Naive B cell (primary cell): ENCODE measurements around the gene ASXL1. TPM values are rescaled to one million over a fixed set of nuclear protein-coding genes. Genes with fewer than 3 reads are reported as not detected.

Experiments used
- ATAC-seq, 2 donors: fragments of 150-1000 bp; cut with Tn5 transposase; 2 replicates each; pipeline ENCODE4 v1.10.0; 2021; ENCODE audit warnings: low read depth in 2 of 2, mild to moderate bottlenecking in 2 of 2, moderate library complexity in 2 of 2
- DNase-seq: peaks from one replicate; pipeline ENCODE4 v3.0.0; 2022
- H3K27ac Mint-ChIP-seq, 6 donors: one replicate each; pipeline ENCODE4 v1.8.0; 2020 to 2022; ENCODE audit warnings: mild to moderate bottlenecking in 6 of 6, mixed read lengths in 6 of 6, moderate library complexity in 5 of 6, inconsistent platforms in 2 of 6
- H3K27me3 Mint-ChIP-seq, 3 donors: one replicate each; pipeline ENCODE4 v1.8.0; 2021 to 2022; ENCODE audit warnings: mixed read lengths in 3 of 3, mild to moderate bottlenecking in 1 of 3
- H3K36me3 Mint-ChIP-seq, 2 donors: one replicate each; pipeline ENCODE4 v1.8.0; 2020 to 2022; ENCODE audit warnings: mixed read lengths in 2 of 2, inconsistent platforms in 1 of 2, mild to moderate bottlenecking in 1 of 2
- H3K4me1 Mint-ChIP-seq, 3 donors: one replicate each; pipeline ENCODE4 v1.8.0; 2020 to 2022; ENCODE audit warnings: mixed read lengths in 3 of 3, inconsistent platforms in 1 of 3, mild to moderate bottlenecking in 1 of 3, moderate library complexity in 1 of 3
- H3K4me3 Mint-ChIP-seq, 8 donors: one replicate each; pipeline ENCODE4 v1.8.0; 2020 to 2022; ENCODE audit warnings: mild to moderate bottlenecking in 8 of 8, mixed read lengths in 8 of 8, moderate library complexity in 8 of 8, inconsistent platforms in 2 of 8
- H3K9me3 Mint-ChIP-seq, 7 donors: one replicate each; pipeline ENCODE4 v1.8.0; 2020 to 2022; ENCODE audit warnings: mixed read lengths in 7 of 7, mild to moderate bottlenecking in 5 of 7, inconsistent platforms in 2 of 7, moderate library complexity in 1 of 7
- polyA plus RNA-seq, 6 donors: library from polyadenylated mRNA; unstranded; fragments of 300-500 nt; fragmentation: Illumina TruSeq; gene quantifications; one replicate each; pipeline ENCODE4 v1.2.3, GENCODE V29; 2021; ENCODE audit warnings: low read depth in 6 of 6

ASXL1 gene
- polyA plus RNA-seq, 6 donors from 2014 or later = 9.4 to 22.6 (median 13.0) TPM

DNA sequence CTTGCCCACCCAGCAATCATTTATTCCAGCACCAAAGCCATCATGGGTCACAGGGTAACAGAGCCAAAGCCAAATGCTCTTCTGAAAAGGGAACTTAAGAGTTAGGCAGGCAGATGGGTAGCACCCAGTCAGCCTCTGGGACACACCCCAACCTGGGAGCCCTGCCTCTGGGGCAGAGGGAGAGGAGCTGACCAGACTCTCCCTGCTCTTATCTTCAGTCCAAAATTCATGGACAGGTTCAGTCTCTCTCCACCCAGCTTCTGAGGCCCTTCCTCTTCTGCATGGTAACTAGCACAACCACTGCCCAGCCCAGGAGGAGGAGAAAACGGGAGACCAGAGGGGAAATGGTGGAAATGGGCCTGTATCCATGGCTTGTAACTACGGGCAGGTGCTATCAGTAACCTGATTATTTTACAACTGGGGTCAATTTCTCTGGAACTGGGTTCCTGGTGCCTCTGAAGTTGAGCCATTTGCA is 121.6 kb downstream of the ASXL1 start:
- no peaks in the 10 kb centered on the region for H3K36me3 Mint-ChIP-seq
- peaks cover 13 to 28% (median 21%) of the 10 kb centered on the region in 3 donors for H3K4me1 Mint-ChIP-seq
- no peaks in the 10 kb centered on the region for H3K9me3 Mint-ChIP-seq
- ATAC-seq (no peak), DNase-seq (no peak)
- H3K27me3 Mint-ChIP-seq = no peaks in the 10 kb centered on the region
- H3K4me3 Mint-ChIP-seq = peak overlapping the region in 1 of 8 donors; percentile 64
- H3K27ac Mint-ChIP-seq = peak overlapping the region in 1 of 6 donors; percentile 63

DNA sequence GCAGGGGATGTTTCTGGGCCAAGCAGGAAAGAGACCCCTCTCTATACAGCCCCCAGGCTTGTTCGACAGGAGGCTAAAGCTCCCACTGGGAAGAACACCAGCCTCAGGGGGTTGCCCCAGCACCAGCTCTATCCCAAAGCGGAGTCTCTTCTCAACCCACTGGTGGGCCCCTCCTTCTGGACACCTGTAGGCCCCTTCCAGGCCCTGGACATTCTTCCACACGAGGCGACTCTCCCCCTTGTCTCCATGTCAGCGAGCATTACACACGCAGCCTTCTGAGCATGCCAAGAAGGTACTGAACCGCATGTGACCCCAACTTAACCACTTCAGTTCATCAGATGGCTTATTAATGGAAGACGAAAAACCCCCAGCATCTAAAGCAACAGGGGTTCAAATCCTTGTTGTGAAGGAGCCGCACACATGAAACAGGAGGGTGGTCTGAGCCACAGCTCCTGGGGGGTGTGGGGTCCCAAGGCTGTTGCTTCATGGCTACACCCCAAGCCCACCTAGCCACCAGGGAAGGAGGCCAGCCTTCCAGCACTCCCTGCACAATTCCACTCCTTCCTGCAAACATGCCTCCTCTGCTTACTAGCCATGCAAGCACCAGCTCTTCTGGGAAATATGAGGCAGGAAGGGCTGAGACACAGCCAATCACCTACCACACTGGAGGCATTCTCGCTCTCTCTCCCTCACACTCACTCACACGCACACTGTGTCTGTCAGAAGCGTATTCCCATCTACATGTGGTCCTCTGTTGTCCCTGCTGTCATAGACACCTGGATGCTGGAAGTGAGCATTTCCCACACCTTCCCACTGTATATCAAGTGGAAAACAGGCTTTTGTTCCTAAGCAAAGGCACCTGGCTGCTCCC is 122.5 kb downstream of the ASXL1 start:
- Mint-ChIP-seq H3K27me3 (peaks cover 0 to 5% (median 0%) of the 10 kb centered on the region in 3 donors), H3K4me3 (peak overlapping the region in 4 of 8 donors; percentile 49 to 74 (median 58)), H3K27ac (peak overlapping the region in 1 of 6 donors; percentile 69), H3K4me1 (peaks cover 16 to 29% (median 20%) of the 10 kb centered on the region in 3 donors), H3K36me3 (no peaks in the 10 kb centered on the region), H3K9me3 (no peaks in the 10 kb centered on the region)
- ATAC-seq (no peak), DNase-seq (no peak)

DNA sequence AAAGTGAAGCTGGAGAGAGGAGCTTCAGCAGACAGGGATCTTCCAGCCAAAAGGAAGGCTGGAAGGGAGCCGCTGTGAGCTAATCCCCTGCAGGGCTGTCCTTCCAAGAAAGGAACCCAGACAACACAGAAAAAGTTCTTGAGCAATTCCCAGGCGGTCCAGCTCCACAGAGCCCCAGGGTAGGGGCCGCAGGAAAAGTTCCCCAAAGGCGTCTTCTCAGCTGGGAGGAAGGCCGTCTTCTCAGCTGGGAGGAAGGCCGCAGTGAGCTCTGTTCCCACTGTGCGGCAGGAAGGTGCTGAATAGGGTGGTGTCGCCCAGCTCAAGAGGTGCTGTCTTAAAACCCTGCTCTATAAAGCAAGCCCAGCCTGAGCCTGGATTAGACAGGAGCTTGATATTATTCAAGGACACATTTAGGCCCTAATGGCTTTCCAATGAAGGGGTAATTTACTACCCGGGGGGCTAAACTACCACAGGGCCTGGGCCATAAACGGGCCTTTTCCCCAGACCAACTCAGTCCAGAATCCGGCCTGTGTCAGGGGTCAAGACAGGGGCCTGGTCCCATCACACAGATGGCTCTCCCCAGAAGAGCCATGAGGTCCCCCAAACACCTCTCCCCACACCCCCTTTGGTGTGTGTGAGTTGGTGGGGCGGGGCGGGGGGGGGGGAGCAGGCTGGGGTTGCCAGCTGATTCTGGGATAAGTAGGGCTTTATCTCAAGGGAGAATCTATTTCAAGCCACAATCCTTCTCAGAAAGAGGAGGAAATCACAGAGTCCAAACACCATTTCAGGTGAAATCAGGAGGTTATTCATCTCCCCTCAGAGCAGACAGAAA is 123.4 kb downstream of the ASXL1 start:
- no peaks in the 10 kb centered on the region for H3K36me3 Mint-ChIP-seq
- no peak for ATAC-seq
- peak overlapping the region in 7 of 8 donors; percentile 62 to 90 (median 78) for H3K4me3 Mint-ChIP-seq
- peaks cover 0 to 5% (median 0%) of the 10 kb centered on the region in 3 donors for H3K27me3 Mint-ChIP-seq
- DNase-seq = no peak
- H3K27ac Mint-ChIP-seq = no peak overlapping the region
- H3K9me3 Mint-ChIP-seq = no peaks in the 10 kb centered on the region
- peaks cover 6 to 20% (median 11%) of the 10 kb centered on the region in 3 donors for H3K4me1 Mint-ChIP-seq

DNA sequence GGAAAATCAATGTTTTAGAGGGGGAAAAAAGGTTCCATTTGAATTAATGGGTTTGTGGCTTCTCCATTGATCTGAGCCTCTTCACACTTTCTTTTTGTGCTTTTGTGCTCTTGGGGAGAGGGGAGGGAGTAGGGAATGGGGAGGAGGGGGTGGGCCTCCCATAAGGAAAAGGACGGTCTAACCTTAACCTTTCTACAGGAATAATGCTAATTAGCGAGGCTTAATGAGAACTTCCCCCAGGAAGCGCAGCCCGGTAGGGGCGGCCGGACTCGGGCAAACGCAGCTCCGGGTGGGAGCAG is 124.0 kb downstream of the ASXL1 start:
- H3K27me3 Mint-ChIP-seq = peaks cover 0 to 5% (median 0%) of the 10 kb centered on the region in 3 donors
- DNase-seq = no peak
- no peak overlapping the region for H3K27ac Mint-ChIP-seq
- ATAC-seq = no peak
- H3K4me1 Mint-ChIP-seq = peaks cover 6 to 15% (median 9%) of the 10 kb centered on the region in 3 donors
- H3K36me3 Mint-ChIP-seq = no peaks in the 10 kb centered on the region
- H3K4me3 Mint-ChIP-seq = peak overlapping the region; percentile 62 to 90 (median 76)
- no peaks in the 10 kb centered on the region for H3K9me3 Mint-ChIP-seq

DNA sequence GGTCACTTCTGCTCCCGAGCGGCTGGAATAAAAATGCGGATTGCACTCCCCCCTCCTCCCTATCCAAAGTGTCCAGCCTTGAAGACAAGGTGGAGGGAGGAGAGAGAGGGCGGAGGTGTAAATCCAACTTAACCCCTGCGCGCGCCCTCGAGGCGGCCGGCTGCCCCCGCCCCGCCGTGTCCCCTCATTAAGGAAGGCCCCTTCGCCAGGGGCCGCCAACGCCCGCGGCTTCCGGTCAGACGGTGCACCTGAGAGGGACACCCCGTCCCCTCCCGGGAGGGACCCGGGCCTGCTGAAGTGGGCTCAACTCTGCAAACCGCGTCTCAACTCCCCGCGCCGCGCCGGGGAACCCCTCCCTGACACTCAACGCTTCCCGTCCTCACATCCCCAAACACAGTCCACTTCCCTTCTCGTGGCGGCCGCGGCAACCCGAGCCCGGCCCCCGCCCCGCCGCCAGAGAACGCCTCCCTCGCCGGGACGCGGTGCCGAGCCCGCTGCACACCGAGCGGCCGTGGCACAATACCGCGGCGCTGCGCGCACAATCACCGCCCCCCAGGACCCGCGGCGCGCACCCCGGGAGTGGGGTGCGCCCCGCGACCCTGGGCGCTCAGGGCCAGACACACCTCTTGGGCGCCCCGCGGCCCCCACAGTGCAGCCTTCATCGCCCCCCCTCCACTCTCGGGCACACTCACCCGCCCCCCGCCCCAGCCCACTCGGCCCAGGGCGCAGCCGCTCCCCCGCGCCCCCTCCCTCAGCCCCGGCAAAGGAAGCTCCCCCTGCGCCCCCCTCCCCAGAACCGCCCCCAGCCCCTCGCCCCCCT is 124.5 kb downstream of the ASXL1 start:
- no peaks in the 10 kb centered on the region for H3K36me3 Mint-ChIP-seq
- DNase-seq (peak; percentile 45), ATAC-seq (peak; percentile 53 to 56)
- no peak overlapping the region for H3K27ac Mint-ChIP-seq
- peak overlapping the region; percentile 64 to 90 (median 80) for H3K4me3 Mint-ChIP-seq
- H3K9me3 Mint-ChIP-seq = no peaks in the 10 kb centered on the region
- peaks cover 6 to 15% (median 9%) of the 10 kb centered on the region in 3 donors for H3K4me1 Mint-ChIP-seq
- peaks cover 0 to 5% (median 0%) of the 10 kb centered on the region in 3 donors for H3K27me3 Mint-ChIP-seq

DNA sequence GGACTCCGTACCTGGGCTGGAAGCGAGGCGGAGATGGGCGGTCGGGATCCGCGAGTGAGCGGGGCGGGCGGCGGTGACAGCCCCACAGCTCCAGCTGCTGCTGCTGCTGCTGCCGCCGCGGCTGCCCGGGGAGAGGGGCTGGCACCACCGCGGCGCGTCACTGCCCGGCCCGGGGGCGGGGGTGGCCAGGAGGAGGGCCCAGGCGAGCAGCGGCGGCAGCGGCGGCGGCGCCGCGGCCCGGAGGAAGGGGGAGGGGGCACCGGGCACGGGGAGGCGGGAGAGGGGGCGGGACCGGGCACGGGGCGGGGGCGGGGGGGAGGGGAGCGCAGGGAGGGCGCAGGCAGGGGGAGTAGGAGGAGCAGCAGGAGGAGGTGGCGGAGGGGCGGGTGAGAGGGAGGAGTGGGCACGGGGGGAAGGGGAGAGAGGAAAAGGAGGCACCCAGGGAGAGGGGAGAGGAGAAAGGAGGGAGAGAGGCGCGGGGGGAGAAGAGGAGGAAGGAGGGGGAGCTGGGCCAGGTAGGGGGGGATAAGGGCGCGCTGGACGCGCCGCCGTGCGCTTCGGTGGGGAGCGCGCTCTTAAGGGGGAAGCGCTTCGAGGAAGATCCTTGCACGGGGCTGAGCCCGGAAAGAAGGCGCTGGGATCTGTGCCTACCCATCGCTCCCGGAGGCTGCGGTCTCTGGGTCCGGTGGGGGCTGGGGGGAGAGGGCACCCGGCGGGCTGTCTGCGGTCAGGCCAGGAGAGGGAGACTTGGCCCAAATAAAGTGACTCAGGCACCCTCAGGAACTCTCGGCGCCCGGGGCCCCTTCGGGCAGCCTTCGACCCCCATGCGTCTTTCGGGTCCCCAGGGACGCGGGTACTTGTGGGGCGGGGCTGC is 125.5 kb downstream of the ASXL1 start:
- H3K4me1 Mint-ChIP-seq = peaks cover 6 to 11% (median 9%) of the 10 kb centered on the region in 3 donors
- peak; percentile 37 for DNase-seq
- no peaks in the 10 kb centered on the region for H3K36me3 Mint-ChIP-seq
- peak overlapping the region in 1 of 6 donors; percentile 9 for H3K27ac Mint-ChIP-seq
- H3K27me3 Mint-ChIP-seq = peaks cover 0 to 5% (median 0%) of the 10 kb centered on the region in 3 donors
- peak; percentile 40 to 44 for ATAC-seq
- H3K4me3 Mint-ChIP-seq = peak overlapping the region; percentile 80 to 93 (median 86)
- H3K9me3 Mint-ChIP-seq = peaks cover 0 to 2% (median 0%) of the 10 kb centered on the region in 7 donors

DNA sequence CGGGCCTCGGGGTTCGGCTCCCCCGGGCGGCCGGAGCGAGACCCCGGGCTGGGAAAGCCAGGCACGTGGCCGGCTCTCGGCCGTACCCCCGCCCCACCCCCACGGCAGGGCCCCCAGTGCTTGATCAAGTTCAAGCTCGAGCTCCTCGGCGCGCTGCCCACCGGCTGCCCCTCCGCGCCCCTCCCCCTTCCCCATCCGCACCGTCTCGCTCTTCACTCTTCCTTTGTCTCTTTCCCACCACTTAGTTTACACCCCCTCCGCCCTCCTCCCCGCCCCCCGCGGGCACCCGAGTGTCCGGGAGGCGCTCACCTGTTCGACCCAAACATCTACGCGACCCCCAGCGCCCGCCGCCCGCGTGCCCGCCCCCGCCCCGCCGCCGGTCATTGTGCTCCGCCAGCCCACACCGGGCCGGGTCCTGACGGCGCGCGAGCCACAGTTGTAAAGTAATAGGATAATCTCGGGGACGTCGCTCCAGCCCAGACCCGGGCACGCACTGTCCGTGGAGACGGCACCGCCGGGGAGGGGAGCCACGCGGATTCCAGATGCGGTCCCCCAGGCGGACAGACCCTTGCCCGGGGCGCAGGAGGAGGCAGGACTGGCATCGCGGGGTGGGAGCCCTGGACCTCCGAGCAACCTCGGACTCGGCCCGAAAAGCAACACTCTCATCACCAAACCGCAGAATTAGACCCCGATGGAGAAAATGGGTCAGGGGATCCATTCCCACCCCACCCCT is 126.3 kb downstream of the ASXL1 start:
- no peak for ATAC-seq
- DNase-seq = peak; percentile 18
- peaks cover 6 to 11% (median 9%) of the 10 kb centered on the region in 3 donors for H3K4me1 Mint-ChIP-seq
- peaks cover 0 to 5% (median 0%) of the 10 kb centered on the region in 3 donors for H3K27me3 Mint-ChIP-seq
- H3K4me3 Mint-ChIP-seq = peak overlapping the region; percentile 87 to 95 (median 91)
- peaks cover 0 to 3% (median 1%) of the 10 kb centered on the region in 7 donors for H3K9me3 Mint-ChIP-seq
- no peaks in the 10 kb centered on the region for H3K36me3 Mint-ChIP-seq
- H3K27ac Mint-ChIP-seq = peak overlapping the region in 2 of 6 donors; percentile 67 to 86

DNA sequence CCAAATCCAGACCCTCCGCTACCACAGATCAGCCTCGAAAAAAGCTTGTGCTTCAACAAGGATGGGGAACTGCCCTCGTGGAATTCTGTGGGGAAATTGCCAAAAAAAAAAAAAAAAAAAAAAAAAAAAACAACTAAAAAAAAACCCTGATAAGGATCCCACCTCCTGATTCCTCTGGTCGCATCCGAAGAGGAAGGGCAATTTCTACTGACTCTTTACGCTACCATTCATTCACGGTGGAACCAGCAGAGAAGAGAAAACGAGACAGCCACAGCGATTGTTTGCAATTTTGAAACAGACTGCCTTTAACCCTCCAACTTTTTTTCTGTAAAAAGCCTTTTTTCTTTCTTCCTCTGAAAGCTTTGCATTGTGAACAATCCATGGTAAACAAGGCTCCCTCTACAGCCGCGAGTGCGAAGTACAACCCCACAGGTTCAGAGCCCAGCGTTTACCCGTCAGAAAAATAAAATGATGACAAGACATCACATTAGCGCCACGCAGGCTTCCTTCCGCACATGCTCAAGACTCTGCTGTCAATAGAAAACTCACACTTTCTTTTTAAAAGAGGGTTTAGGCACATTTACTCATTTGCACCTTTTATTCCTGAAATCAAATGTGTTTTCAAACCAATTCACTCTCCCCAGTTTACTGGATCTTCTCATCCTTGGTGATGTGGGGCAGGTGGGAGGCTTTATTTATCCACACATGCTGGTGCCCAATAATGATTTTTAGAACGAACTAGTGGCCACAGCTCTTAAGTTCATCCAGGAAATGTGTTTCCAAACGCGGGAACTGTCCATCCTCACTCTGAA is 127.0 kb downstream of the ASXL1 start:
- H3K36me3 Mint-ChIP-seq = no peaks in the 10 kb centered on the region
- H3K4me3 Mint-ChIP-seq = peak overlapping the region; percentile 87 to 95 (median 91)
- ATAC-seq (peak; percentile 75 to 78), DNase-seq (peak; percentile 62)
- H3K9me3 Mint-ChIP-seq = peaks cover 0 to 3% (median 1%) of the 10 kb centered on the region in 7 donors
- H3K27ac Mint-ChIP-seq = peak overlapping the region in 5 of 6 donors; percentile 49 to 89 (median 79)
- H3K4me1 Mint-ChIP-seq = peaks cover 6 to 9% (median 6%) of the 10 kb centered on the region in 3 donors
- H3K27me3 Mint-ChIP-seq = peaks cover 0 to 5% (median 0%) of the 10 kb centered on the region in 3 donors

DNA sequence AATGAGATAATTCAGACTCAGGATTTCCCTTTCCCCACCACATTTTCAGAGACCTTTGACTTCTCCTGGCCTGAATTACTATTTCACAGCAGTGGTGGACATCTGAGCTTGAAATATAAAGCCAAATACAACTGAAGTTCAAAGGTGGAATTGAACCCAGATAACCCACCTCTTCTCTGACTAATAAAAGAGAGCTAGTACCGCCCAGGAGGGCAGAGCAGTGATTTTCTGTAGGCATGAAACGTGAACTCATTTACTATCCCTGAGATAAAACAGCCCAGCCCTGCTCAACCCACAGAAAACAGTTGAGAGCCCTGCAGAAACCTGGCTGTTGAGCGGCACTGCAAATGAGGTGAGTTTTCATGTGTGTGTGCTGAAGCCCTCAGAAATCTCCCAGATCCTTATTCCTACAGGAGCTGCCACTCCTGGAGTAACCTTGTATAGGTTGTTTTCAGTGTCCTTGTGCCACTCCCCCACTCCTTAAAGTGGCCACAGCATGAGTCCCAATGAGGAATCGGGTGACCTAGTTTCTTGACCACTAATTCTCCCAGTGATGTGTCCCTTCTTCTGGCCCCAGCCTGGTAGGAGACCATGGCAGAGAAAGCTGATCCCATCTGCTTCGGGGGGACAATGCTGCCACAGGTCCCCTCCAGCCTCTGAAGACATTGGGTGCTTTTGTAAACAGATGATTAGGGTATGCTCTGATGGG is 127.8 kb downstream of the ASXL1 start:
- Mint-ChIP-seq H3K4me3 (peak overlapping the region in 7 of 8 donors; percentile 29 to 91 (median 89)), H3K9me3 (peaks cover 0 to 3% (median 1%) of the 10 kb centered on the region in 7 donors), H3K27ac (peak overlapping the region in 1 of 6 donors; percentile 31), H3K27me3 (peaks cover 0 to 7% (median 0%) of the 10 kb centered on the region in 3 donors), H3K4me1 (peaks cover 6 to 9% (median 6%) of the 10 kb centered on the region in 3 donors), H3K36me3 (no peaks in the 10 kb centered on the region)
- DNase-seq (no peak), ATAC-seq (no peak)

DNA sequence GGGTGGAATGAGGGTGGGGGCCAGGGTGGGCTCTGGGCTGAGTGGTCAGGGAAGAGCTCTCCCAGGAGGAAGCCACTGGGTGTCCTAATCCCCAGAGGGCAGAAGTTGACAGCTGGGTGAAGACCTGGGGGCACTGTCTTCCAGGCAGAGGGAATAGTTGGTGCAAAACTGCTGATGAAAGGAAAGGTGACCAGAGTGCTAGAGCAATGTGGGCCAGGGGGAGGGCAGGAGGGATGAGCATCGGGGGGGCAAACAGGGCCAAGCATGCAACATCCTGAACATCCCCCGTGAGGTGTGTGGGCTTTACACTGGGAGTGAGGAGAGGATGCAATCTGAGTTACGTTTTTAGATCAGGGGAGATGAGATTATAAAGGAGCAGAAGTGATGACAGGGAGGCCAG is 129.2 kb downstream of the ASXL1 start:
- H3K27ac Mint-ChIP-seq = no peak overlapping the region
- H3K9me3 Mint-ChIP-seq = peaks cover 0 to 3% (median 1%) of the 10 kb centered on the region in 7 donors
- H3K4me1 Mint-ChIP-seq = peaks cover 6 to 14% (median 6%) of the 10 kb centered on the region in 3 donors
- no peak for ATAC-seq
- H3K4me3 Mint-ChIP-seq = peak overlapping the region in 1 of 8 donors; percentile 66
- H3K27me3 Mint-ChIP-seq = peaks cover 0 to 8% (median 0%) of the 10 kb centered on the region in 3 donors
- DNase-seq = no peak
- H3K36me3 Mint-ChIP-seq = no peaks in the 10 kb centered on the region
